CD4-positive, alpha-beta T cell treated with Interleukin-4 for 1 hour (primary cell): Measurements from ENCODE around the gene ZDHHC13.

ENCODE experiments used
- DNase-seq, 2 donors: peaks; one replicate each; pipeline ENCODE4 v3.0.0-alpha.2; 2020 to 2022

Gene ZDHHC13

DNA sequence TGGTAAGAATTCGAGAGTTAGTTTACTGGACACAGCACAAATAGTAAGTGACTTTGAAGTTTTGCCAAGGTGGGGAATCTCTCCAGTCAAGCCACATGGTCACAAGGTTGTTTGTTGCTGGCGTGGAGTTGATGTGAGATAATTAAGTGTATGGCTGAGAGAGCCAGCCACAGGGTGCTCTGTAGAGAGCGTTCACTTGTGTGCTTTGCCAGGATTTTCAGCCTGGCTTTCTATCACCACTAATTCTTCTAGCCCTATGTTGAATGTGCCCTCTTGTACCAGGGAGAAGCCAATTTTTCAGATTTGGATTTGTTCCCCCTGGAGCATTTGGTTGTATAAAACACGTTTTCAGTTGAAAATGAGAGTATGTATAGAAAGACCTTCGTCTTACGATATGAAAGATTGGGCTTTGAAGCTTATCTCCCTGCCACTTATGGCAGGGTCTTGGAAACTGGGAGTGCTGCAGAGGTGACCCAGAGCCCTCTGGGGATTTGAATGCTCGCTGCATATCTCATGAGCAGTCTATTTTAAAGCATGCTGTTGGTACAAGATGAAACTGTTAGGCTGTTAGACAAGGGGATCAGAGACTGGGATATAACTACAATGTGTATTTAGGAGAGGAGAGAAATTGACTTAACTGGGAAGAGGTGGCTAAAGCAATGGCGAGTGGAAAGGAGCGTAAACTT lies 56.2 kb downstream of the ZDHHC13 start:
- DNase-seq: no peak

DNA sequence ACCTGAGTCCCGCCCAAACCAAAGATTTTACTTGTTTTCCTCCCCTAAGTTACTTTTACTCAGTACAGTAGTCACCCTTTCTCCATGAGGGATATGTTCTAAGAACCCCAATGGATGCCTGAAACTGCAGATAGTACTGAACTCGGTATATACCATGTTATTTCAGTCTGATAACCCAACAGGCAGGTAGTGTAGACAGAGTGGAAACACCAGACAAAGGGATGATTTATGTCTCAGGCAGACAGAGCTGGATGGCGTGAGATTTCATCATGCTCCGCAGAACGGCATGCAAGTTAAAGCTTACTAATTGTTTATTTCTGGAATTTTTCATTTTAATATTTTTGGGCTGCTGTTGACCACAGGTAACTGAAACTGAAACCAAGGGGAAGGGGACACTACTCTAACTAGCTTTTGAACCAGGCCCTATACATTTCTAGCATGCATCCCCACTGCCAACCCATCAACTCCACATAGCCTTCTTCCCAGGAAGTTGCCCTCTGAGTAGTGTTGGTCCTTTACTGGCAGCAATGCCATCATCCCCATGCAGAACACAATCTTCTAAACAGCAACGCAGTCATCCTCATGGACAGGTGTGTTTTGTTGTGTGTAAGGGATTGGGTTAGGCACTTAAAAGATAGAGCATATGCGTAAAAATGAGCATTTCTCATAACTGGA lies 57.1 kb downstream of the ZDHHC13 start:
- DNase-seq: no peak

DNA sequence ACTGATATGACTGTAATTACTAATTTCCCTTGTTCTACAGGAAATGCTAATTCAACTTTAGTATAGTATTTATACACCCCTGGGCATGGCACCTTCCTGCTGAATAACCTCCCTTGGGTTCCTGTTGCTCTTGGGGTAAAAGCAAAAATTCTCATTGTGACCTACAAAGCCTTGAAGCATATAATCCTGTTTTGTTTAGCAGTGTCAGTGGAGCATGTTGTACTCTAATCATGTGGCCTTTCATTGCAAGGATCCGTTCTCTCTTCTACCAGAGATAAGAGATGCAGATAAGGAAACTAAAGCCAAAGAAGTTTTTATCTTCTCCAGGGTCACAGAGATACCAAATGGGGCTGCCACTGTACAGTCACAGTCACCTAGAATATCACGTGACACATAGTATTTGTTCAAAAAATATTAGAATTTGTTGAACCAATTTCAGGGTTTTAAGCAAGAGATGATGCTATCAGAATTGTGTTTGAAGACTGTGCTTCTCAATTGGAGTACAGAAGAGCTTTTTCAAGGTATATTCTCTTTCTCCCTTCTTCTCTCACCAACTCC lies 59.7 kb downstream of the ZDHHC13 start:
- DNase-seq: no peak

DNA sequence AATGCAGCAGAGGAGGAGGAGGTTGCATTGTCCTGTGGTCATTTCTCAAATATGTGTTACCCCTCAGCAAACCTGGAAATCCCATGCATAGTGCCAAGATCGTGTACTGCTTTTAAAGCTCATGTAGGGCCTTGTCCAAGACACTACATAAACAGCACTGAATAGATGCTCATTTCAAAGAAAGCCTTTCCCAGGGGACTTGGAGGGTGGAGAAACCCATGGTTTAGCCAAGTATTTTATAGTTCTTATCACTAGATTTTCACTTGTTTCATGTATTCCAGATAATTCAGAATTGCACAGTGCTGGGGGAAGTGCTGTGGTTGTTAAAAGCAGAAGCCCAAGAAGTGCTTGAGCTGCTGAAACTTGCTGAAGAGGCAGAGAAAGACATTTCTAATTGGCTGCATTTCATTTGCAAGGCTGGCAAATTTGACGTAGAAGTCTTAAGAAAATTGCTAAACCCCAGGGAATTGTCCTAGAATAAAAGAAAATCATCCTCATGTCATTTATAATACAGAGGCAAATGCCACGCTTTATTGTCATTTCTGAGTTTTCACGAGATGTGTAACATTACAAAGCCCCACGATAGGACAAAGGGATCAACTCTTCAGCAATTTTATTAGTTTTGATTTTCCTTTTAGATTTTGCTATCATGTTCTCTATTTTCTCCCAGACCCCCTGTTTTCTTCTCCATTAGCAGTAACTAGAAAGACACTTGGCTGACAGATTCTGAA lies 64.7 kb downstream of the ZDHHC13 start:
- DNase-seq: no peak

DNA sequence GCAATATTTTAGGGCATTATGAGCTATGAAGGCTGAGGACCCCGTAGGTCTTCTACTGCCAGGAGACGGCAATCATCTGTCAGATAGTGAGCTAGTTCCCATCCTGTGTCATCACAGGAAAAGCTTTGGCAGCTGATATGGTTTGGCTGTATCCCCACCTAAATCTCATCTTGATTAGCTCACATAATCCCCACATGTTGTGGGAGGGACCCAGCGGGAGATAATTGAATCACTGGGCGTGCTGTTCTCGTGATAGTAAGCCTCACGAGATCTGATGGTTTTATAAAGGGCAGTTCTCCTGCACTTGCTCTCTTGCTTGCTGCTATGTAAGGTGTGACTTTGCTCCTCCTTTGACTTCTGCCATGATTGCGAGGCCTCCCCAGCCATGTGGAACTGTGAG lies 66.7 kb downstream of the ZDHHC13 start:
- no peak for DNase-seq

DNA sequence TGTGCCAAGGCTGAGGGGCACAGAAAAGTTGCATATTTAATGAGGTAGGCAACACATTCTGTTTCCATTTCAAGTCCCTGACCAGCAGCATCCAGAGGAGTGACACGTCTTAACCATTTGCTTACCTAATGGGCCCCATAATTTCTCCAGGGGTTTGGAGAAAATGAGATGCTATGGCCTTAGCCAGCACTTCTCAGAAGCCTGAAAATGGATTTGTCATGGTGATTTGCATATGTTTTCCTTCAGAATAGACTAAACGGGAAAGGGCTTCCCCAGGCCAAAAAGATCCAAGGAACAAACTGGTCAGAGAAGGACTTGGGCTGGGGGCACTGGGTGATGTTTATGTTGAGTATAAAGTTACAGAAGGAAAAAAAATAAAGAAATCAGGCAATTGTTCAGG lies 68.1 kb downstream of the ZDHHC13 start:
- no peak for DNase-seq

GRCh38 chr11:19185516-19186052 lies 68.6 kb downstream of the ZDHHC13 start:
- no peak for DNase-seq

- DNase-seq: no peak
Measured at GRCh38 chr11:19187114-19187832, 70.3 kb downstream of the ZDHHC13 start.

DNA sequence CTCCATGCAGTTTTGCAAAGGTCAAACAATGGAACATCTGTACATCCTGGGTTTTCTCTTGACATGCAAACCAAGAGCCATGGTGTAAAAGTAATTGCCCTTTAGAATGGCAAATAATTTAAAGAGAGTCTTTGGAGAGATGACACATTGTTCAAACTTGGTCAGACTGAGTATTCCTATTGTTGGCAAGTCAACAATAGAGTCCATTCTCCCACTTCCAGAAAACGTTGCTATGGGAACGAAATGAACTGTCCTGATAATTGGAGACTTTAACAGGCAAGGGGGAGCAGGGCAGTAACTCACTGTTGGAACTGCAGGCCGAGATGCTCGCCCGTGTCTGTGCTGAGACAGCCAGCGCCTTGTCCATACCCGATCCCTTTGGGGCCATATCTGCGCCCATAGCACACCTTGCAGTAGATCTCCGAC lies 70.9 kb downstream of the ZDHHC13 start:
- DNase-seq: no peak

DNA sequence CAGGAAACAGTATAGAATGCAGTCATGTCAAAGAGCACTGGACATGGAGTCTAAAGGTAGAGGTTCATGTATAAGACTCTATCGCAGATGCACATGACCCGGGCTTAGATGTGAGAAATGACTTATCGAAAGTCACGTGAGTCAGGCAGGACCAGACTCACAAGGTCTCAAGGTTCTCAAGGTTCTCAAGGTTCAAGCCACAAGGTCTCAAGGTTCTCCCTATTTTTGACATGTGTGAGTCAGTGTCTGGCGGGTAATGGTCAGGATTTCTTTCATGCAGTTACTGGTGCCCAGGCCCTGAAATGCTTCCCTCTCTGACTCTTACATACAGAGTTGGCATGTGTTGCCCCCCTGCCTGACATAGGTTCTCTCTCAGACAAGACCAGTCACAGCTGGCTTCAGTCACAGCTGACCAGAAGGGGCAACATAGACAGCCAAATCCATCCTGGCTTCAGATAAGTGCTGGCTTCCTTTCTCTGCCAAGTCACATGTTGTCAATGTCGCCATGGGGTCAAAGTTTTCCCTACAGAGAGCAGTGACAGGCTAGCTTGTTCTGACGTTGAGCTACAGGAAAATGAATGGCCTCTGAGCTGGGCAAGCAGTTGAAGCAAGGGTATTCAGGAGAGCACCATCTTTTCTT lies 74.7 kb downstream of the ZDHHC13 start:
- DNase-seq: no peak

GRCh38 chr11:19193916-19194315 lies 76.9 kb downstream of the ZDHHC13 start:
- DNase-seq: no peak

DNA sequence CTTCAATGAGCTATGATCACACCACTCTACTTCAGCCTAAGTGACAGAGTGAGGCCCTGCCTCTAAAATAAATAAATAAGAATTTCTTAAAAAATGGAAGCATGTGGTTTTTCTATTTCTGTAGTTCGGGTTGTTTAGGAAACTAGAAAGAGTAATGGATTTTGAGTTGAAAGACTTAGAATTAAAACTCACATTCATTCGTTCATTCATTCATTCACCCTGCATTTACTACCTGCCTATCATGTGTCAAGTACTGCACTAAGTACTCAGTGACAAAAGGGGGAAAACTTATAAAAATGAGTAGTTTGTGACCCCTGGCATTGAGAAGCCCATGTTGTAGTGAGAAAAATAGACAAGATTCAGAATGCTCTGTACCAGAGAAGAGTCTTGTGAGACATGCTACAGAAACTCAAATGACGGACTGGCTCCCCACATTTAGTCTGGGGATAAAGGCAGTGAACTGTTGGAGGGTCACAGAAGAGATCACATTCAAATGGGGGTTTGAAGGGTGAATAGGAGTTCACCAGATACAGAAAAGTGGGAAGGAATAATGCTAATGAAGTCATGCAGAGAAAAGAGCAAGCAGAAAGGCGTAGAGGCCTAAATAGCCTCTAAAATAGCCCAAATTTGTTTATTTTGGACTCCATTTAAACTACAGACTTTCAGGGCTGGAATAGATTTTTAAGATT lies 77.8 kb downstream of the ZDHHC13 start:
- no peak for DNase-seq

DNA sequence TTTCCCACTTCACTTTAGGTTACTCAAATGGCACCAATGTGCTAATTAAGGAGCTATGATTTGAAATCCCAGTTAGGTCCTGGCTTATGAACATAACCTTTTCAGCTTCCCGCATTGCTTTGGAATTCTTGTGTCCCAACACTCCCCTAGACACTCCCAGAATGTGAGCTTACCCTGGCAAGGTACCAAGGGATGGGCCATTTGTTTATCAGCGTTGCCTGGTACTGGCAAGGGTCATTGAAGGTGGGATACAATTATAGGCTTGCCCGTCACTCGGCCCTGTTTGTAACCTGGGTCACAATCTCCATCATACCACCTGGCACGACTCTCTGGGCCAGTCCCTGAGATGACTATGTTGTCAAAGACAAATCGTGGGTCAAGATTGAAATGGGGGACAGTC lies 79.5 kb downstream of the ZDHHC13 start:
- no peak for DNase-seq

- DNase-seq: no peak
Measured at GRCh38 chr11:19199048-19199447, 82.1 kb downstream of the ZDHHC13 start.

DNA sequence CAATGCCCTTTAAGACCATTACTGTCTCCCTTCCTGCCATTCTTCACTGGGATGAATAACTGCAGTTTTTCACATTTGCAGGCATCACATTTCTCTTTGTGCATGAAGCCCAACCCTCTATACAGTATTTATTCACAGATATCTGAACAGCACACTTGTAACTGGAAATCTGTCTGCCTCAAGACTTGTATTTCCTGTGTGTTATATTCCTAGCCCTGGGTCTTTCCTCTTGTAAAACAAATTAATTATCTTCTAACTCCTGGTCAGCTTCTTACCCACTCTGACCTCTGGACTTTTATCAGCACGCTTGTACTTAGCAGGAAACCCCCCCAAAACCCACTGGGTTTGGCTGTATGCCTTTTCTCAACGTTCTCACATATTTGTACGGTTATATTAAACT lies 82.8 kb downstream of the ZDHHC13 start:
- no peak for DNase-seq

DNA sequence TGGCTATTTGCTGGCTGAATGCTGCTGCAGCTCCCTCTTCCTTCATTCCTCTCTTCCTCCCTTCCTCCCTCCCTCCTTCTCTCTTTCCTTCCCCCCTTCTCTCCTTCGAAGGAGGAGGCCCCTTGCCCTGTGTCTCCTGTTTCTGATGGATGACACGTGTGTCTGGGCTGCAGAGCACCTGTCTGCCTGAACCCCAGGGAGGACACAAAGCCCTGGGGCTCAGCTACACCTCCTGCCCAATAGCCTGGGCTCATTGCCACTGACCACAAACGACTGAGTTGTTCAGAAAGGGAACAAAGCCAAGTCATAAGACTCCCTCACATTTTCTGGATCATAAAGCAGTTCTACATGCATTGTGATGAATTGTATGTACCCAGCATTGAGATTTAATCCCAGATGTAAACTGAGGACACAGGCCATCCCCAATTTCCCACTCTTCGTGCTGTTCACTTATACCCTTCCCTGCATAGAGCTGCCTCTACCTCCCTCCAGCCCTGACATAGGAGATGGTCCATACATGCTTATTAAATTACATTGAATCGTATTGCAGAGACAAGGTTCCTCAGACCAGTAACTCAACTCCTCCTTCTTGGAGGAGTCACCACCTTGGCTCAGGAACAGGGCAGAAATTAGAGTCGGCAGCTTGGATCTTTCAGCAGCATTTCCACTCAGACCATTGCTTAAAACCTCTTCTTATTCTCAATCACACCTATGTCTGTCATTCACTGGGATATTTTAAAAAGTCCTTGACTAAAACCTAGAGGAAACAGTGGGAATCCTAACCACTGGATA lies 83.6 kb downstream of the ZDHHC13 start:
- DNase-seq: no peak

DNA sequence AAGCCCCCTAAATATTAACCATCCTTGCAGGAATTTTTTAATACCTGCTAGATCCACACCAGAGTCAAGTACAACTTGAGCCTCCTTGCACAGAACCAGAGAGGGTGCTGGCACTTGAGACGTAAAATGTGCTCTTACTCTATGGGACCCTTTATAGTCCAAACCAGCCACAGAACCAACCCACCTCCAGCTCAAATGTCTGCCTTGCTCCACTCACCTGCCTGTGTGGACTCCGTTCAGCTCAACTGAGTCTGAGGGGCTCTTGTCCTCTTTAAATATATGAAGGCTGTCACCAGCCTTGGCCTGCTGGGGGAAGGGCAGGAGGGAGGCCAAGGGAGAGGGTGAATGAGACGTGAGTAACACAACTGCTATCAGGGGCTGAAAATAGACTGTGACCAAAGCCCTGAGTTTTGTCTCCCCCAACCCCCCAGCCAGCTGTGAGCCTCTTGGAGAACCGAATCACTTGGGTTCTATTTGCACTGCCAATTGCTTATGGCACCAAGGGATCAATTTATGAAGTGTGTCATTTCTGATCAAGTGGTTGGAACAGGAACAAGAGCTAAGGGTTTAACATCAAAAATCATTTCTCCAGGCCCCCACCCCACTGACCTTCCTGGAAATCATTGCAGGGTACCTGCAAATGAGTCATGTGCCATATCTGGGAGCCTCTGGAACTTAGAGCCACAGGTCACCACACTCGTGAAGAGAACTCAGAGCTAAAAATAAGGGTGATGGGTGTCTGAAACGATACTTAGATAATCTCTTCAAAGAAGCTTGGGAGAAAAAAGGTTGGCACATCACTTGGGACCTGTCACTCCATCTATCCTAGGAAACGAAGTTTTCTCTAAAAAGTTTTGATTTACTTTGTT lies 85.0 kb downstream of the ZDHHC13 start, which contains the start of gene CSRP3:
Gene CSRP3, minus strand, starts transcription at position 247 of the 869 bp plus-strand sequence. CDS start 9,535 bp downstream, outside the sequence.
- no peak for DNase-seq

- DNase-seq: no peak
Measured at GRCh38 chr11:19204836-19205235, 87.9 kb downstream of the ZDHHC13 start.

DNA sequence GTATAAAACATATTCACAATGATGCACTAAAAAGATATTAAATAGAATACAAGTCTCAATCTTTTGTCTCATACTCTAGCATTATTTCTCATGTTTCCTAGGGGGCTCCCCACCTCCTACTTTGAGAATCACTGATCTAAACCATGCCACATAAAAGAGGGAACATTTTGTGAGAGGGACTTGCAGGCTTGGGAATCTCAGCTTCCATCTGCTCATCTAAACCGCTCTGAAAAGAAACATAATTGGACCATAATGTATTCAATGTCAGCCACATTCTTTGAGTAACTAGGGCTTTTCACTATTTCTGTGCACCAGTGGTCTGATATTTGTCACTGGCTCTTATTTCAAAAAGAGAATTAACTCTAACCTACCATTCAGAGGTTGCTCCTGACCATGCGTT lies 91.2 kb downstream of the ZDHHC13 start:
- DNase-seq: no peak
